ENCODE data around the gene DMC1. TPM values are rescaled to one million over a fixed set of nuclear protein-coding genes. Genes with fewer than 3 reads are reported as not detected.

DMC1 gene
- total and polyA plus RNA-seq, 7 donors: 0.09 to 0.91 (median 0.34) TPM

DNA sequence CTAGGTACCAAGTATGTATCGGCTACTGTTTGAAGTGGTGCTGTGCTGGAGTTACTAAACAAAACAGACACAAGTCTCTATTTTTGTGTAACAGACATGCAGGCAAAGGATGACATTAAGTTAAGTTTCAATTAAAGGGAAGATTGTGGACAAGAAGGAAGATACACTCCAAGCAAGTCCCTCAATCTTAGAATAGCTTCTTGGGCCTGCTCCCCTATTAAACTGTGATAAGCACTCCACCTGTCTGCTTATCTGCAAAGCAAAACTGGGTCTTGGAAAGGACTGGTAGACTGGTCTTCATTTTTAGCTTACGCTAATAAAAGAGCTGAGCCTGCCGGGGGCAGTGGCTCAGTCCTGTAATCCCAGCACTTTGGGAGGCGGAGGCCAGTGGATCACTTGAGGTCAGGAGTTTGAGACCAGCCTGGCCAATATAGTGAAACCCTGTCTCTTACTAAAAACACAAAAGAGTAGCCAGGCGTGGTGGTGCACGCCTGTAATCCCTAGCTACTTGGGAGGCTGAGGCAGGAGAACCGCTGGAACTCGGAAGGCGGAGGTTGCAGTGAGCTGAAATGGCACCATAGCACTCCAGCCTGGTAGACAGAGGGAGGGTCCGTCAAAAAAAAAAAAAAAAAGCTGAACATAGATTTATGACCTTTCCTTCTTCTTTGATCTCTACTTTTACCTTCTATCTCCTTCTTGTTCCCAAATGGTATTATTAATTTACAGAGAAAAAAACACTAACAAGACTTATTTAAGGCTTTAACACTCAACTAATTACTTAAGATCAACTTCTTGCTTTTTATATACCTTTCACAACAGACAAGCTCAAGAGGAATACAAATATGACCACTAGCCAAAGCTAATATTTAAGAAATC lies 67.9 kb downstream of the DMC1 start:
- no peaks in the 10 kb centered on the region for H3K27me3 ChIP-seq (ENCODE audit: insufficient read depth in 3 of 3, low read length in 2 of 3)
- no peak for ATAC-seq
- 53 to 74% (median 64%) methylated on average over 10 of the region's 10 CpGs for WGBS, 3 donors
- H3K36me3 ChIP-seq (ENCODE audit: insufficient read depth in 1 of 2, low read depth in 1 of 2): peaks cover 8 to 71% of the 10 kb centered on the region in 2 donors
- peak overlapping the region; percentile 100 for H3K27ac ChIP-seq
- peak overlapping the region; percentile 87 for H3K4me3 ChIP-seq
- intact Hi-C loops (cut with DNase I): loop anchor here in 1 of 2 donors (10.0 kb wide), 2 partner anchors 107 to 183 kb away; partner anchors contain the start of gene TOMM22
- H3K4me1 ChIP-seq: peaks cover 46% of the 10 kb centered on the region
- TF ChIP-seq, protein P1, sequence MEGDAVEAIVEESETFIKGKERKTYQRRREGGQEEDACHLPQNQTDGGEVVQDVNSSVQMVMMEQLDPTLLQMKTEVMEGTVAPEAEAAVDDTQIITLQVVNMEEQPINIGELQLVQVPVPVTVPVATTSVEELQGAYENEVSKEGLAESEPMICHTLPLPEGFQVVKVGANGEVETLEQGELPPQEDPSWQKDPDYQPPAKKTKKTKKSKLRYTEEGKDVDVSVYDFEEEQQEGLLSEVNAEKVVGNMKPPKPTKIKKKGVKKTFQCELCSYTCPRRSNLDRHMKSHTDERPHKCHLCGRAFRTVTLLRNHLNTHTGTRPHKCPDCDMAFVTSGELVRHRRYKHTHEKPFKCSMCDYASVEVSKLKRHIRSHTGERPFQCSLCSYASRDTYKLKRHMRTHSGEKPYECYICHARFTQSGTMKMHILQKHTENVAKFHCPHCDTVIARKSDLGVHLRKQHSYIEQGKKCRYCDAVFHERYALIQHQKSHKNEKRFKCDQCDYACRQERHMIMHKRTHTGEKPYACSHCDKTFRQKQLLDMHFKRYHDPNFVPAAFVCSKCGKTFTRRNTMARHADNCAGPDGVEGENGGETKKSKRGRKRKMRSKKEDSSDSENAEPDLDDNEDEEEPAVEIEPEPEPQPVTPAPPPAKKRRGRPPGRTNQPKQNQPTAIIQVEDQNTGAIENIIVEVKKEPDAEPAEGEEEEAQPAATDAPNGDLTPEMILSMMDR (IDR thresholded peaks at IDR 0.05): no peak
- H3K9me3 ChIP-seq: no peaks in the 10 kb centered on the region
- no peak for DNase-seq

- DNase-seq (no peak), ATAC-seq (no peak)
- Histone ChIP-seq H3K4me1 (peaks cover 28% of the 10 kb centered on the region), H3K4me3 (no peak overlapping the region), H3K36me3 (ENCODE audit: insufficient read depth in 1 of 2, low read depth in 1 of 2) (peaks cover 25 to 98% of the 10 kb centered on the region in 2 donors), H3K27ac (no peak overlapping the region), H3K27me3 (ENCODE audit: insufficient read depth in 3 of 3, low read length in 2 of 3) (no peaks in the 10 kb centered on the region), H3K9me3 (no peaks in the 10 kb centered on the region)
- 85 to 92% (median 88%) methylated on average over 3 of the region's 3 CpGs for WGBS, 3 donors
- TF ChIP-seq, protein P1 (IDR thresholded peaks at IDR 0.05): no peak
- intact Hi-C loops (cut with DNase I): no loop called here
Measured at GRCh38 chr22:38497869-38498268, 72.1 kb downstream of the DMC1 start.

DNA sequence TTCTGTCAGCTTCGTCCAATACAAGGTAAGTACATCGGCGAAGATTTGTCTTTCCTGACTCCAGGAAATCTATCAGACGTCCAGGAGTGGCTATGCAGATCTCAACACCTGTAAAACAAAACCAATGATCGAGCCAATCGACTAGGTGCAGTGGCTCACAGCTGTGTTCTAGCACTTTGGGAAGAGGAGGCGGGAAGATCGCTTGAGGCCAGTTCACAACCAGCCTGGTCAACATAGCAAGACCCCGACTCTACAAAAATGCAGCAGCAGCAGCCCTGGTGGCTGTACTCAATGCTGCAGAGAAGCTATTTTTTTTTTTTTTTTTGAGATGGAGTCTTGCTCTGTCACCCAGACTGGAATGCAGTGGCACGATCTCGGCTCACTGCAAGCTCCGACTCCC lies 75.0 kb downstream of the DMC1 start:
- Histone ChIP-seq H3K4me1 (peaks cover 11% of the 10 kb centered on the region), H3K27ac (no peak overlapping the region), H3K27me3 (ENCODE audit: insufficient read depth in 3 of 3, low read length in 2 of 3) (no peaks in the 10 kb centered on the region), H3K4me3 (no peak overlapping the region), H3K9me3 (no peaks in the 10 kb centered on the region), H3K36me3 (ENCODE audit: insufficient read depth in 1 of 2, low read depth in 1 of 2) (peaks cover 31 to 100% of the 10 kb centered on the region in 2 donors)
- WGBS, 3 donors: 88 to 93% (median 90%) methylated on average over 12 of the region's 12 CpGs
- DNase-seq (no peak), ATAC-seq (peak in 2 of 4 donors; percentile 16 to 22)
- TF ChIP-seq, protein P1 (IDR thresholded peaks at IDR 0.05): no peak
- intact Hi-C loops (cut with DNase I): no loop called here

DNA sequence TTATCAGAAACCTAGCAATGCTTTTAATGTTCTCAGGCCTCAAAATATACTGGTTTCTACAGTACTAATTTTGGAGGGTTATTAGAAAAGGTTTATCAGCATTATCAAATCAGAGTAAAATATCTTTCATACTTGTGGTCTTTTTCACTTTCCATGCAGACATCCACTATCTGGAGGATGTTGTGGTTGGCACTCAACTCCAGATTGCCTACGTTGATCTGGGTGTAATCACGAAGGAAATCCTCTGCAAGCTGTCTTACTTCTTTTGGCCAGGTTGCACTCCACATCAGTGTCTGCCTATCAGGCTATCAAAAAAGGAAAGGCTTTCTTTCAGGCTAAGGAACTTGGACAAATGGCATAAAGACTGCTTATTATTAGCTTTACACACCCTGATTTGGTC lies 75.5 kb downstream of the DMC1 start:
- ATAC-seq: no peak
- Histone ChIP-seq H3K9me3 (no peaks in the 10 kb centered on the region), H3K27ac (no peak overlapping the region), H3K4me3 (no peak overlapping the region), H3K27me3 (ENCODE audit: insufficient read depth in 3 of 3, low read length in 2 of 3) (no peaks in the 10 kb centered on the region), H3K36me3 (ENCODE audit: insufficient read depth in 1 of 2, low read depth in 1 of 2) (peaks cover 34 to 100% of the 10 kb centered on the region in 2 donors), H3K4me1 (peaks cover 10% of the 10 kb centered on the region)
- WGBS, 3 donors: 41 to 62% (median 49%) methylated on average over 2 of the region's 2 CpGs
- TF ChIP-seq, protein P1 (IDR thresholded peaks at IDR 0.05): no peak
- no peak for DNase-seq
- intact Hi-C loops (cut with DNase I): no loop called here
